ENCODE results near the gene ADAMTS6. TPM values are rescaled to one million over a fixed set of nuclear protein-coding genes. Genes with fewer than 3 reads are reported as not detected.

The ADAMTS6 gene
- total and polyA plus RNA-seq, 2 of the 13 experiments (the other 11 are each of a cell fraction or from before 2014, with no cell fraction given) = 3.1 to 8.2 TPM

GRCh38 chr5:65413822-65414221 lies 67.9 kb downstream of the ADAMTS6 start:
- Histone ChIP-seq H3K4me2 (ENCODE audit: low read depth, low read length) (no peak overlapping the region), H3K27ac (ENCODE audit: extremely low read length, insufficient read depth, low read length) (no peak overlapping the region), H3K9ac (ENCODE audit: insufficient read depth, low read depth, low read length) (no peak overlapping the region), H3K27me3 (ENCODE audit: control insufficient read depth in 1 of 2, insufficient read depth in 2 of 2, low read length in 2 of 2) (no peaks in the 10 kb centered on the region), H3K79me2 (ENCODE audit: insufficient read depth, low read length) (no peaks in the 10 kb centered on the region), H3K4me1 (ENCODE audit: insufficient read depth, low read length) (no peaks in the 10 kb centered on the region), H3K4me3 (replicated peaks in 1 of 3; ENCODE audit: insufficient read depth in 1 of 3, low read depth in 2 of 3, low read length in 3 of 3) (no peak overlapping the region), H3K9me3 (ENCODE audit: low read length) (peaks cover 12% of the 10 kb centered on the region), H2AFZ (ENCODE audit: low read length) (no peak overlapping the region), H3K36me3 (replicated peaks in 1 of 2; ENCODE audit: control insufficient read depth in 1 of 2, insufficient read depth in 2 of 2, low read length in 2 of 2) (no peaks in the 10 kb centered on the region), H4K20me1 (ENCODE audit: insufficient read depth, low read length) (no peaks in the 10 kb centered on the region)
- no TSS peak for BruUV-seq (replicated peaks)
- no peak for ATAC-seq
- 55% methylated on average over 2 of the region's 2 CpGs for WGBS (ENCODE audit: low lambda C conversion rate)
- no peak for TF ChIP-seq SKI (IDR thresholded peaks at IDR 0.05; ENCODE audit: partially characterized antibody)
- no peak for TF ChIP-seq ZNF724P (CRISPR knock-in tag; IDR thresholded peaks at IDR 0.05; ENCODE audit: borderline replicate concordance)
- TF ChIP-seq NBN (conservative IDR thresholded peaks at IDR 0.05) = no peak
- TF ChIP-seq KAT2B (IDR thresholded peaks at IDR 0.05; ENCODE audit: borderline replicate concordance, low read depth, low read length) = no peak
- no peak for TF ChIP-seq ZNF205 (CRISPR knock-in tag; IDR thresholded peaks at IDR 0.05)
- no peak for TF ChIP-seq SP1 (IDR thresholded peaks at IDR 0.05)
- no peak for TF ChIP-seq SP1 (CRISPR knock-in tag; IDR thresholded peaks at IDR 0.05)
- TF ChIP-seq MAZ (IDR thresholded peaks at IDR 0.05; ENCODE audit: borderline replicate concordance, low read depth, low read length) = no peak
- no peak for TF ChIP-seq MAZ (CRISPR knock-in tag; IDR thresholded peaks at IDR 0.05; ENCODE audit: low read depth)
- TF ChIP-seq CBX5 (CRISPR knock-in tag; IDR thresholded peaks at IDR 0.05; ENCODE audit: borderline replicate concordance) = no peak
- TF ChIP-seq YY1 (IDR thresholded peaks at IDR 0.05; ENCODE audit: insufficient read depth, insufficient replicate concordance, low read depth, low read length) = no peak
- TF ChIP-seq ZNF607 (CRISPR knock-in tag; IDR thresholded peaks at IDR 0.05; ENCODE audit: borderline replicate concordance) = no peak
- TF ChIP-seq ZNF549 (CRISPR knock-in tag; IDR thresholded peaks at IDR 0.05) = no peak
- TF ChIP-seq KDM1A (CRISPR knock-in tag; IDR thresholded peaks at IDR 0.05) = no peak
- FAIRE-seq = no peak
- intact Hi-C loops (cut with micrococcal nuclease; ENCODE audit: unreplicated experiment) (no loop called here), in situ Hi-C loops (cut with HindIII; ENCODE audit: extremely low pct_ligation_motif_present, low pct_unique_long_range_greater_than_20kb) (no loop called here)
- no peak for DNase-seq (ENCODE audit: low spot score)
- CTCF ChIA-PET (ENCODE audit: low intra/inter-chr PET ratio, low total read pairs) = no interaction called here
- POLR2A ChIA-PET = no interaction called here
